GM19193 (cell line): Measurements from ENCODE around the gene SPACA4.

ENCODE experiments used
- POLR2A ChIP-seq: IDR thresholded peaks from 4 replicates; pipeline ENCODE4 v1.6.1; 2011; ENCODE audit not compliant: insufficient read depth, insufficient read length; ENCODE audit errors: extremely low read depth

SPACA4 gene

GRCh38 chr19:48606463-48607358 is at the start of gene SPACA4:
TSS of gene SPACA4 (plus strand) at chr19:48606742. CDS start at chr19:48606979, 237 bp downstream.
- TF ChIP-seq POLR2A: no peak

- no peak for TF ChIP-seq POLR2A
Observed at GRCh38 chr19:48556825-48557224, 49.7 kb upstream of the SPACA4 start.

- TF ChIP-seq POLR2A: no peak
Observed at GRCh38 chr19:48558018-48558684, 48.4 kb upstream of the SPACA4 start.

- no peak for TF ChIP-seq POLR2A
Observed at GRCh38 chr19:48560095-48560530, 46.4 kb upstream of the SPACA4 start.

GRCh38 chr19:48561412-48561811 is 45.1 kb upstream of the SPACA4 start:
- TF ChIP-seq POLR2A: no peak

GRCh38 chr19:48565090-48565489 is 41.5 kb upstream of the SPACA4 start:
- no peak for TF ChIP-seq POLR2A

GRCh38 chr19:48568345-48568886 is 38.1 kb upstream of the SPACA4 start:
- no peak for TF ChIP-seq POLR2A

- TF ChIP-seq POLR2A: no peak
Observed at GRCh38 chr19:48569814-48570213, 36.7 kb upstream of the SPACA4 start.

GRCh38 chr19:48571378-48572162 is 35.0 kb upstream of the SPACA4 start:
- TF ChIP-seq POLR2A: no peak

GRCh38 chr19:48573163-48573505 is 33.4 kb upstream of the SPACA4 start:
- no peak for TF ChIP-seq POLR2A

GRCh38 chr19:48575931-48576622 is 30.5 kb upstream of the SPACA4 start:
- TF ChIP-seq POLR2A: no peak

GRCh38 chr19:48578891-48579290 is 27.7 kb upstream of the SPACA4 start:
- no peak for TF ChIP-seq POLR2A

- no peak for TF ChIP-seq POLR2A
Observed at GRCh38 chr19:48582168-48582567, 24.4 kb upstream of the SPACA4 start.

- no peak for TF ChIP-seq POLR2A
Observed at GRCh38 chr19:48587387-48587786, 19.2 kb upstream of the SPACA4 start.
